Smooth muscle cell (in vitro differentiated cells): Measurements from ENCODE around the gene CROT. TPM values are rescaled to one million over a fixed set of nuclear protein-coding genes. Genes with fewer than 3 reads are reported as not detected.

ENCODE experiments used
- DNase-seq: peaks from one replicate; lab custom pipeline; 2025; ENCODE audit not compliant: unreplicated experiment; lab: John Stamatoyannopoulos, UW
- H2AFZ ChIP-seq: fragments of 200-600 bp; sonication (generic); 2 replicates; pipeline ENCODE4 v1.6.0; 2016; ENCODE audit warnings: antibody characterized with exemption, low read depth, mild to moderate bottlenecking
- H3F3A ChIP-seq: fragments of 200-600 bp; sonication (generic); 2 replicates; pipeline ENCODE4 v1.6.0; 2017; ENCODE audit warnings: antibody characterized with exemption, low read depth
- H3K27ac ChIP-seq: fragments of 200-600 bp; sonication (generic); 2 replicates; pipeline ENCODE4 v1.5.1; 2016; ENCODE audit warnings: low read depth, mild to moderate bottlenecking
- H3K27me3 ChIP-seq: fragments of 200-600 bp; sonication (generic); 2 replicates; pipeline ENCODE4 v1.6.1; 2016; ENCODE audit warnings: low read depth, mild to moderate bottlenecking
- H3K36me3 ChIP-seq: fragments of 200-600 bp; sonication (generic); 2 replicates; pipeline ENCODE4 v1.5.1; 2016; ENCODE audit warnings: low read depth
- H3K4me1 ChIP-seq: fragments of 200-600 bp; sonication (generic); 2 replicates; pipeline ENCODE4 v1.5.1; 2016; ENCODE audit warnings: low read depth
- H3K4me2 ChIP-seq: fragments of 200-600 bp; sonication (generic); 2 replicates; pipeline ENCODE4 v1.6.0; 2016; ENCODE audit warnings: mild to moderate bottlenecking
- H3K4me3 ChIP-seq: fragments of 200-600 bp; sonication (generic); 2 replicates; pipeline ENCODE4 v1.5.1; 2016; ENCODE audit warnings: mild to moderate bottlenecking
- H3K79me2 ChIP-seq: fragments of 200-600 bp; sonication (generic); 2 replicates; pipeline ENCODE4 v1.6.0; 2016; ENCODE audit warnings: low read depth, mild to moderate bottlenecking
- H3K9ac ChIP-seq: fragments of 200-600 bp; sonication (generic); 2 replicates; pipeline ENCODE4 v1.6.0; 2016; ENCODE audit warnings: low read depth
- H3K9me3 ChIP-seq: fragments of 200-600 bp; sonication (generic); replicated peaks from 2 replicates; pipeline ENCODE4 v1.5.1; 2016; ENCODE audit warnings: low read depth
- H4K20me1 ChIP-seq: fragments of 200-600 bp; sonication (generic); 2 replicates; pipeline ENCODE4 v1.6.0; 2016; ENCODE audit warnings: low read depth
- WGBS: methylation state at CpG from one replicate; pipeline ENCODE4 v1.1.7; 2016; ENCODE audit warnings: low lambda C conversion rate; 5-methylcytosine and 5-hydroxymethylcytosine counted together
- polyA plus RNA-seq: library from polyadenylated mRNA; unstranded; fragments of >200 nt; fragmentation: Nextera tagmentation; extraction: Ambion mirVana; gene quantifications from 2 replicates; pipeline ENCODE4 v1.2.1, GENCODE V29; 2016
- total RNA-seq: library from RNA; depleted of rRNA; stranded (reverse); fragments of >200 nt; gene quantifications from 2 replicates; pipeline ENCODE4 v1.2.3, GENCODE V29; 2014
- TF ChIP-seq, protein P1 (sequence below): fragments of 200-600 bp; sonication (generic); IDR thresholded peaks from 2 replicates; pipeline ENCODE4 v1.5.1; 2017; ENCODE audit warnings: borderline replicate concordance, mild to moderate bottlenecking, antibody characterized with exemption; ENCODE audit not compliant: insufficient read depth, poor library complexity, severe bottlenecking

The CROT gene
- total and polyA plus RNA-seq, 2 experiments from 2014 or later: 9.5 to 20.8 TPM

GRCh38 chr7:87354749-87355148 lies 9.3 kb downstream of the CROT start:
- Histone ChIP-seq H3K27ac (no peak overlapping the region), H3K4me1 (peaks cover 9% of the 10 kb centered on the region), H3K9ac (no peak overlapping the region), H3K9me3 (peaks cover 7% of the 10 kb centered on the region), H2AFZ (no peak overlapping the region), H3K4me2 (no peak overlapping the region), H3K79me2 (peaks cover 8% of the 10 kb centered on the region), H4K20me1 (no peaks in the 10 kb centered on the region), H3K36me3 (peaks cover 51% of the 10 kb centered on the region), H3F3A (peaks cover 6% of the 10 kb centered on the region), H3K27me3 (no peaks in the 10 kb centered on the region), H3K4me3 (no peak overlapping the region)
- TF ChIP-seq, protein P1, sequence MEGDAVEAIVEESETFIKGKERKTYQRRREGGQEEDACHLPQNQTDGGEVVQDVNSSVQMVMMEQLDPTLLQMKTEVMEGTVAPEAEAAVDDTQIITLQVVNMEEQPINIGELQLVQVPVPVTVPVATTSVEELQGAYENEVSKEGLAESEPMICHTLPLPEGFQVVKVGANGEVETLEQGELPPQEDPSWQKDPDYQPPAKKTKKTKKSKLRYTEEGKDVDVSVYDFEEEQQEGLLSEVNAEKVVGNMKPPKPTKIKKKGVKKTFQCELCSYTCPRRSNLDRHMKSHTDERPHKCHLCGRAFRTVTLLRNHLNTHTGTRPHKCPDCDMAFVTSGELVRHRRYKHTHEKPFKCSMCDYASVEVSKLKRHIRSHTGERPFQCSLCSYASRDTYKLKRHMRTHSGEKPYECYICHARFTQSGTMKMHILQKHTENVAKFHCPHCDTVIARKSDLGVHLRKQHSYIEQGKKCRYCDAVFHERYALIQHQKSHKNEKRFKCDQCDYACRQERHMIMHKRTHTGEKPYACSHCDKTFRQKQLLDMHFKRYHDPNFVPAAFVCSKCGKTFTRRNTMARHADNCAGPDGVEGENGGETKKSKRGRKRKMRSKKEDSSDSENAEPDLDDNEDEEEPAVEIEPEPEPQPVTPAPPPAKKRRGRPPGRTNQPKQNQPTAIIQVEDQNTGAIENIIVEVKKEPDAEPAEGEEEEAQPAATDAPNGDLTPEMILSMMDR: no peak
- no peak for DNase-seq
- WGBS: 79% methylated on average over 3 of the region's 3 CpGs

GRCh38 chr7:87356448-87356847 lies 11.0 kb downstream of the CROT start:
- H3K27me3 ChIP-seq: no peaks in the 10 kb centered on the region
- no peaks in the 10 kb centered on the region for H4K20me1 ChIP-seq
- WGBS: 89% methylated on average over 1 of the region's 1 CpG
- no peak overlapping the region for H3K4me2 ChIP-seq
- H3K27ac ChIP-seq: no peak overlapping the region
- H3K4me3 ChIP-seq: no peak overlapping the region
- TF ChIP-seq, protein P1: no peak
- H3K4me1 ChIP-seq: peaks cover 9% of the 10 kb centered on the region
- peaks cover 8% of the 10 kb centered on the region for H3K79me2 ChIP-seq
- no peak overlapping the region for H2AFZ ChIP-seq
- peaks cover 6% of the 10 kb centered on the region for H3F3A ChIP-seq
- no peak for DNase-seq
- H3K36me3 ChIP-seq: peaks cover 42% of the 10 kb centered on the region
- no peak overlapping the region for H3K9ac ChIP-seq
- peaks cover 7% of the 10 kb centered on the region for H3K9me3 ChIP-seq

- no peaks in the 10 kb centered on the region for H3K27me3 ChIP-seq
- peak overlapping the region; percentile 52 for H3K27ac ChIP-seq
- H3K36me3 ChIP-seq: peaks cover 22% of the 10 kb centered on the region
- peaks cover 7% of the 10 kb centered on the region for H3K9me3 ChIP-seq
- H3K4me1 ChIP-seq: peaks cover 9% of the 10 kb centered on the region
- H3K79me2 ChIP-seq: peaks cover 8% of the 10 kb centered on the region
- H4K20me1 ChIP-seq: no peaks in the 10 kb centered on the region
- no peak overlapping the region for H3K4me3 ChIP-seq
- no peak overlapping the region for H3K9ac ChIP-seq
- peaks cover 6% of the 10 kb centered on the region for H3F3A ChIP-seq
- 56% methylated on average over 2 of the region's 2 CpGs for WGBS
- H2AFZ ChIP-seq: no peak overlapping the region
- TF ChIP-seq, protein P1: no peak
- DNase-seq: no peak
- H3K4me2 ChIP-seq: peak overlapping the region; percentile 20
These were observed 13.9 kb downstream of the CROT start for GRCh38 chr7:87359366-87359765.

GRCh38 chr7:87361320-87361719 lies 15.9 kb downstream of the CROT start:
- peaks cover 9% of the 10 kb centered on the region for H3K4me1 ChIP-seq
- no peaks in the 10 kb centered on the region for H3K79me2 ChIP-seq
- H3K27ac ChIP-seq: no peak overlapping the region
- H3F3A ChIP-seq: peaks cover 6% of the 10 kb centered on the region
- H4K20me1 ChIP-seq: no peaks in the 10 kb centered on the region
- H3K9ac ChIP-seq: no peak overlapping the region
- WGBS: 99% methylated on average over 2 of the region's 2 CpGs
- DNase-seq: no peak
- H2AFZ ChIP-seq: no peak overlapping the region
- H3K27me3 ChIP-seq: no peaks in the 10 kb centered on the region
- TF ChIP-seq, protein P1: no peak
- no peak overlapping the region for H3K4me2 ChIP-seq
- peaks cover 19% of the 10 kb centered on the region for H3K36me3 ChIP-seq
- H3K9me3 ChIP-seq: peaks cover 2% of the 10 kb centered on the region
- H3K4me3 ChIP-seq: no peak overlapping the region
